ENCODE results near the gene AVPR2. TPM values are rescaled to one million over a fixed set of nuclear protein-coding genes. Genes with fewer than 3 reads are reported as not detected.

AVPR2 gene
- total and polyA plus RNA-seq, 9 of the 15 experiments (the other 6 are each of a cell fraction or from before 2014, with no cell fraction given), result not detected

GRCh38 chrX:153934762-153935325, 30.4 kb downstream of the AVPR2 start, which contains the start of gene NAA10 (continued):
- TF ChIP-seq CHD7 (IDR thresholded peaks at IDR 0.05; ENCODE audit: low read depth, low read length), result no peak
- TF ChIP-seq ELF1 (tag; IDR thresholded peaks at IDR 0.05), result peak; percentile 50; the same call in 1 of the 2 replicates
- no peak for TF ChIP-seq SOX6 (IDR thresholded peaks at IDR 0.05)
- TF ChIP-seq SMARCB1 (IDR thresholded peaks at IDR 0.05; ENCODE audit: insufficient read length, low read depth), result no peak
- TF ChIP-seq E2F6 (IDR thresholded peaks at IDR 0.05; ENCODE audit: borderline replicate concordance in 1 of 2, extremely low read depth in 1 of 2, insufficient read depth in 1 of 2, insufficient read length in 1 of 2, low read depth in 1 of 2, low read length in 1 of 2, poor library complexity in 1 of 2, severe bottlenecking in 1 of 2), result no peak
- TF ChIP-seq POLR2AphosphoS2 (IDR thresholded peaks at IDR 0.05; ENCODE audit: low read length), result no peak; the same call in 1 of the 2 replicates
- no peak for TF ChIP-seq PRMT5 (CRISPR knock-in tag; IDR thresholded peaks at IDR 0.05)
- 0 out of 2 replicates have a peak, but pooled peaks have one; percentile 29 for TF ChIP-seq POLR2AphosphoS5 (IDR thresholded peaks at IDR 0.05; ENCODE audit: control insufficient read depth, insufficient read depth, low read depth, low read length)
- TF ChIP-seq ZEB2 (IDR thresholded peaks at IDR 0.05), result no peak
- TF ChIP-seq SIN3A (IDR thresholded peaks at IDR 0.05; ENCODE audit: borderline replicate concordance in 2 of 2, control insufficient read depth in 1 of 2, low read depth in 2 of 2, low read length in 2 of 2), result peak in 1 of 2 experiments; percentile 79; a peak in 1 of 4 replicates
- no peak for TF ChIP-seq CBX8 (IDR thresholded peaks at IDR 0.05; ENCODE audit: borderline replicate concordance, extremely low read depth, low read depth, low read length, poor library complexity, severe bottlenecking)
- TF ChIP-seq ZNF277 (CRISPR knock-in tag; IDR thresholded peaks at IDR 0.05; ENCODE audit: borderline replicate concordance), result no peak

Measured in K562 (cell line).